MM.1S (cell line): ENCODE data around the gene UNC13C.

Experiments
- DNase-seq: peaks from one replicate; pipeline ENCODE4 v3.0.0-alpha.2; 2015
- H2AFZ ChIP-seq: fragments of 300-600 bp; sonication (generic); 2 replicates; pipeline ENCODE4 v1.6.0; 2016; ENCODE audit warnings: antibody characterized with exemption, low read length
- H3F3A ChIP-seq: fragments of 300-600 bp; sonication (generic); 2 replicates; pipeline ENCODE4 v1.6.1; 2016; ENCODE audit warnings: mild to moderate bottlenecking, antibody characterized with exemption, low read length, moderate library complexity, mixed read lengths; ENCODE audit not compliant: insufficient read depth
- H3K27ac ChIP-seq: fragments of 300-600 bp; sonication (generic); 2 replicates; pipeline ENCODE4 v1.5.1; 2016; ENCODE audit warnings: mild to moderate bottlenecking, low read length
- H3K27me3 ChIP-seq: fragments of 300-600 bp; sonication (generic); replicated peaks from 2 replicates; pipeline ENCODE4 v1.6.0; 2016; ENCODE audit warnings: low read length; ENCODE audit not compliant: insufficient read depth
- H3K36me3 ChIP-seq: fragments of 300-600 bp; sonication (generic); replicated peaks from 2 replicates; pipeline ENCODE4 v1.6.1; 2016; ENCODE audit warnings: mild to moderate bottlenecking, low read length, mixed read lengths; ENCODE audit not compliant: insufficient read depth
- H3K4me1 ChIP-seq: fragments of 300-600 bp; sonication (generic); 2 replicates; pipeline ENCODE4 v1.6.1; 2016; ENCODE audit warnings: low read length, mixed read lengths
- H3K4me2 ChIP-seq: fragments of 300-600 bp; sonication (generic); 2 replicates; pipeline ENCODE4 v1.6.0; 2016; ENCODE audit warnings: low read depth, low read length
- H3K4me3 ChIP-seq: fragments of 300-600 bp; sonication (generic); 2 replicates; pipeline ENCODE4 v1.5.1; 2016; ENCODE audit warnings: low read length, mixed read lengths
- H3K79me2 ChIP-seq: fragments of 300-600 bp; sonication (generic); 2 replicates; pipeline ENCODE4 v1.6.1; 2016; ENCODE audit warnings: mixed run types, low read length, mixed read lengths
- H3K9ac ChIP-seq: fragments of 300-600 bp; sonication (generic); 2 replicates; pipeline ENCODE4 v1.6.1; 2016; ENCODE audit warnings: low read length, mixed read lengths
- H3K9me2 ChIP-seq: fragments of 300-600 bp; sonication (generic); replicated peaks from 2 replicates; pipeline ENCODE4 v1.6.1; 2016; ENCODE audit warnings: mild to moderate bottlenecking, low read length, mixed read lengths; ENCODE audit not compliant: insufficient read depth
- H3K9me3 ChIP-seq: fragments of 300-600 bp; sonication (generic); replicated peaks from 2 replicates; pipeline ENCODE4 v1.6.1; 2016; ENCODE audit warnings: mild to moderate bottlenecking, low read length, mixed read lengths; ENCODE audit not compliant: insufficient read depth
- H4K20me1 ChIP-seq: fragments of 300-600 bp; sonication (generic); 2 replicates; pipeline ENCODE4 v1.6.1; 2016; ENCODE audit warnings: mild to moderate bottlenecking, low read length, moderate library complexity, mixed read lengths; ENCODE audit not compliant: insufficient read depth
- EZH2 ChIP-seq: fragments of 300-600 bp; sonication (generic); optimal IDR thresholded peaks from 2 replicates; pipeline ENCODE3; 2017; ENCODE audit warnings: low read depth, mild to moderate bottlenecking, antibody characterized with exemption, low read length, mixed read lengths
- EZH2phosphoT487 ChIP-seq: fragments of 300-600 bp; sonication (generic); IDR thresholded peaks from 2 replicates; pipeline ENCODE4 v1.6.1; 2018; ENCODE audit warnings: antibody characterized with exemption, low read length
- TF ChIP-seq, protein P1 (sequence below): fragments of 300-600 bp; sonication (generic); IDR thresholded peaks from 2 replicates; pipeline ENCODE4 v1.5.1; 2016; ENCODE audit warnings: antibody characterized with exemption, low read length, mixed read lengths

UNC13C gene

DNA sequence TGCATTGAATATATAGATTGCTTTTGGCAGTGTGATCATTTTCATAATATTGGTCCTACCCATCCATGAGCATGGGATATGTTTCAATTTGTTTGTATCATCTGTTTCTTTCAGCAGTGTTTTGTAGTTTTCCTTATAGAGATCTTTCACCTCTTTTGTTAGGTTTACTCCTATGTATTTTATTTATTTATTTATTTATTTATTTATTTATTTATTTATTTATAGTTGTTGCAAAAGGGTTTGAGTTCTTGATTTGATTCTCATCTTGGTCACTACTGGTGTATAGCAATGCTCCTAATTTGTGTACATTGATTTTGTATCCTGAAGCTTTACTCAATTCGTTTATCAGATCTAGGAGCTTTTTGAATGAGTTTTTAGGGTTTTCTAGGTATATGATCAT lies 478.2 kb downstream of the UNC13C start:
- no peak for TF ChIP-seq EZH2
- TF ChIP-seq, protein P1, sequence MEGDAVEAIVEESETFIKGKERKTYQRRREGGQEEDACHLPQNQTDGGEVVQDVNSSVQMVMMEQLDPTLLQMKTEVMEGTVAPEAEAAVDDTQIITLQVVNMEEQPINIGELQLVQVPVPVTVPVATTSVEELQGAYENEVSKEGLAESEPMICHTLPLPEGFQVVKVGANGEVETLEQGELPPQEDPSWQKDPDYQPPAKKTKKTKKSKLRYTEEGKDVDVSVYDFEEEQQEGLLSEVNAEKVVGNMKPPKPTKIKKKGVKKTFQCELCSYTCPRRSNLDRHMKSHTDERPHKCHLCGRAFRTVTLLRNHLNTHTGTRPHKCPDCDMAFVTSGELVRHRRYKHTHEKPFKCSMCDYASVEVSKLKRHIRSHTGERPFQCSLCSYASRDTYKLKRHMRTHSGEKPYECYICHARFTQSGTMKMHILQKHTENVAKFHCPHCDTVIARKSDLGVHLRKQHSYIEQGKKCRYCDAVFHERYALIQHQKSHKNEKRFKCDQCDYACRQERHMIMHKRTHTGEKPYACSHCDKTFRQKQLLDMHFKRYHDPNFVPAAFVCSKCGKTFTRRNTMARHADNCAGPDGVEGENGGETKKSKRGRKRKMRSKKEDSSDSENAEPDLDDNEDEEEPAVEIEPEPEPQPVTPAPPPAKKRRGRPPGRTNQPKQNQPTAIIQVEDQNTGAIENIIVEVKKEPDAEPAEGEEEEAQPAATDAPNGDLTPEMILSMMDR: no peak
- no peak for TF ChIP-seq EZH2phosphoT487
- Histone ChIP-seq H3K36me3 (no peaks in the 10 kb centered on the region), H3K4me2 (no peak overlapping the region), H4K20me1 (no peaks in the 10 kb centered on the region), H3K79me2 (no peaks in the 10 kb centered on the region), H3F3A (no peaks in the 10 kb centered on the region), H2AFZ (no peak overlapping the region), H3K4me1 (no peaks in the 10 kb centered on the region), H3K9me2 (no peaks in the 10 kb centered on the region), H3K9me3 (no peaks in the 10 kb centered on the region), H3K27ac (no peak overlapping the region), H3K27me3 (no peaks in the 10 kb centered on the region), H3K4me3 (no peak overlapping the region), H3K9ac (no peak overlapping the region)
- DNase-seq: no peak

DNA sequence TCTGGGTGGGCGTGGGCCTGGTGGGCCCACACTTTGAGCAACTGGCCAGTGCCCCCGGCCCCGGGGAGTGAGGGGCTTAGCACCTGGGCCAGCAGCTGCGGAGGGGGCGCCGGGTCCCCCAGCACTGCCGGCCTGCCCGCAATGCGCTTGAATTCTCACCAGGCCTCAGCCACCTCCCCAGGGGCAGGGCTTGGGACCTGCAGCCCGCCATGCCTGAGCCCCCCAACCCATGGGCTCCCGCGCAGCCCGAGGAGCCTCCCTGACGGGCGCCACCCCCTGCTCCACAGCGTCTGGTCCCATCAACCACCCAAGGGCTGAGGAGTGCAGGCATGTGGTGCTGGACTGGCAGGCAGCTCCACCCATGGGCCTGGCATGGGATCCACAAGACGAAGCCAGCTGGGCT lies 484.3 kb downstream of the UNC13C start:
- Histone ChIP-seq H3K4me1 (no peaks in the 10 kb centered on the region), H3K9me3 (no peaks in the 10 kb centered on the region), H3K79me2 (no peaks in the 10 kb centered on the region), H3K9ac (no peak overlapping the region), H4K20me1 (no peaks in the 10 kb centered on the region), H3K27me3 (no peaks in the 10 kb centered on the region), H3K36me3 (no peaks in the 10 kb centered on the region), H3K4me2 (no peak overlapping the region), H3K27ac (no peak overlapping the region), H3K9me2 (no peaks in the 10 kb centered on the region), H2AFZ (no peak overlapping the region), H3F3A (no peaks in the 10 kb centered on the region), H3K4me3 (no peak overlapping the region)
- no peak for DNase-seq
- TF ChIP-seq, protein P1: no peak
- TF ChIP-seq EZH2phosphoT487: no peak
- TF ChIP-seq EZH2: no peak

DNA sequence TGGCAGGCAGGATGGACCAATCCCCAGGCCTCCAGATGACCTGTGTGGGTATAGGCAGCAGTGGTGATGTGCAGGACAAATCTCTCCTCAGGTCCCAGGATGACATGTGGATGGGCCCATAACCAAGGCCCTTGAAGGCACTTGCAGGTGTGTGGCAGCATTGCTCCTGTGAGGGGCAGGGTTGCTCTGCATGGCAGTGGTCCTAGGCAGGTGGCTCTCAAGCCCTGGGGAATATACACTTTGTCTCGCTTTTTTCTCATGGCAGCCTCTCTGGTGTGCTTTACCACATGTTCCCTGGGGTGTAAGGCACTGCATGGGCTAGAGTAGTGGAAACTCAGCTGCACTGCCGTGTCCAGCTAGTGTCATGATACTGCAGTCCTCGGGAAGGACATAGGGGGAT lies 503.6 kb downstream of the UNC13C start:
- no peak overlapping the region for H3K4me3 ChIP-seq
- no peak for DNase-seq
- H3K79me2 ChIP-seq: no peaks in the 10 kb centered on the region
- no peaks in the 10 kb centered on the region for H3K36me3 ChIP-seq
- H3K9me3 ChIP-seq: no peaks in the 10 kb centered on the region
- H4K20me1 ChIP-seq: no peaks in the 10 kb centered on the region
- no peaks in the 10 kb centered on the region for H3K27me3 ChIP-seq
- no peaks in the 10 kb centered on the region for H3K4me1 ChIP-seq
- H3F3A ChIP-seq: no peaks in the 10 kb centered on the region
- no peaks in the 10 kb centered on the region for H3K9me2 ChIP-seq
- no peak for TF ChIP-seq EZH2
- TF ChIP-seq, protein P1: no peak
- no peak for TF ChIP-seq EZH2phosphoT487
- no peak overlapping the region for H3K4me2 ChIP-seq
- H3K27ac ChIP-seq: no peak overlapping the region
- H3K9ac ChIP-seq: no peak overlapping the region
- H2AFZ ChIP-seq: no peak overlapping the region
